T-helper 1 cell treated with Interleukin-12 subunit alpha and Interleukin-12 subunit beta and Interleukin-4 antibody, amounts not matched to agents 30 μg/mL and 1 μg/mL, for 36 hours (primary cell): ENCODE results near the gene TP53TG3C.
"Not testable (repeated sequence)": the region's sequence is repeated elsewhere in the genome, so short reads cannot be mapped to it uniquely, and the experiment has no call there.

Experiments
- H3K27ac Mint-ChIP-seq: one replicate; pipeline ENCODE4 v1.8.0; 2021; ENCODE audit warnings: mild to moderate bottlenecking, mixed read lengths
- H3K27me3 Mint-ChIP-seq: one replicate; pipeline ENCODE4 v1.8.0; 2021; ENCODE audit warnings: low read depth, mixed read lengths
- H3K36me3 Mint-ChIP-seq: one replicate; pipeline ENCODE4 v1.8.0; 2021; ENCODE audit warnings: low read depth, mixed read lengths
- H3K4me1 Mint-ChIP-seq: one replicate; pipeline ENCODE4 v1.8.0; 2021; ENCODE audit warnings: low read depth, mixed read lengths
- H3K4me3 Mint-ChIP-seq: one replicate; pipeline ENCODE4 v1.8.0; 2021; ENCODE audit warnings: mild to moderate bottlenecking, moderate library complexity, mixed read lengths
- H3K9me3 Mint-ChIP-seq: one replicate; pipeline ENCODE4 v1.8.0; 2021; ENCODE audit warnings: mixed read lengths

The TP53TG3C gene, protein sequence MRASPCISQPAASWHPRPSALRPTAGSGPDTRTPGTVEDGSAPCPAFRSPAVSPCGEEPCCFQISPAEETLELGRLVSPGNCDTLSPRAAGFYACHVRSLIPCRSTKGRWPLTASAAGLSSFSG

DNA sequence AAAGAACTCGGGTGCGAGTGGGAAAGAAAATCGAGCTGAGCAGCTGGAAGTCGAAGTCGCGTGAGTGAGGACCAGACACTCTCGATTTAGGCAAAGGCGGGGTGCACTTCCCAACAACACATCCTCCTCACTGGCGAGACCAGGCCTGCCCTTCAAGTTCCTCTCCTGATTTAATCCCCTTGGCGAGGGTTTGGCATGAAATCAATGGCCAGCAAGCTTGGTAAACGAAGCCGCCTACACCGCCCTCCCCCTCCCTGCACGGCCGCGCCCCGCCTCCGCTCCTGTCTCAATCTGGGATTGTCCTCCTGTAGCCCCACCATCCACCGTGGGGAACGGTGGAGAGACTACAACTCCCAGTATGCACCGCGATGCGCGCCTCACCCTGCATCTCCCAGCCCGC lies at the start of gene TP53TG3C:
TP53TG3C (plus strand) TSS at position 301 of the 400 bp plus-strand sequence; CDS start at position 369, 68 bp downstream.
- not testable (repeated sequence) for H3K4me1 Mint-ChIP-seq, H3K4me3 Mint-ChIP-seq, H3K27me3 Mint-ChIP-seq, H3K9me3 Mint-ChIP-seq, H3K36me3 Mint-ChIP-seq, H3K27ac Mint-ChIP-seq
